ENCODE results near the gene HBB. TPM values are rescaled to one million over a fixed set of nuclear protein-coding genes. Genes with fewer than 3 reads are reported as not detected.

HBB gene
- total RNA-seq, 4 donors from 2014 or later = 1.1 to 2.0 TPM; not detected in 2

DNA sequence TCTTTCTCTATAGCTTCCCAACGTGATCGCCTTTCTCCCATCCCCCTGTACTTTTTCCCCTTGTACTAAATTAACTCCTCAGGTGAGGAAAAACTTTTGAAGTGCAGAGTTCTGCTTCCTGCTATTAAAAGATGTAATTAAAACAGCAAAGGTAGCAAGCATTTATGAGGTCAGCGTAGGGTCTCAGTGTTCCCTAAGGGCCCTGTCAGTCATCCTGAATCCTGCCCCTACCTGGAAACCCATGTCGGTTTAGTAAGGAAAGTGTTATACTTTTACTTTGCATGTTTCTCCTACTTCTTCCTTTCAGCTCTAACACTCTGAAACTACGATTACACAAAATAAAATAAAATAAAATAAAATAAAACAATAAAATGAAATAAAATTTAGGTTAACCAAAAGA is 1.3 kb upstream of the HBB start:
- Histone ChIP-seq H3K27ac (no peak overlapping the region), H3K4me1 (no peaks in the 10 kb centered on the region), H3K36me3 (no peaks in the 10 kb centered on the region), H3K4me3 (no peak overlapping the region), H3K27me3 (no peaks in the 10 kb centered on the region), H3K9me3 (no peaks in the 10 kb centered on the region)
- in situ Hi-C loops (cut with MboI; ENCODE audit: low pct_ligation_motif_present in 1 of 4, low pct_unique_long_range_greater_than_20kb in 1 of 4, low sequenced_read_pairs in 3 of 4) (no loop called here), intact Hi-C loops (cut with DNase I; ENCODE audit: low total_unique reads) (no loop called here)
- WGBS, 2 donors (ENCODE audit: low coverage in 1 of 2) = 58 to 59% methylated on average over 5 of the region's 5 CpGs
- TF ChIP-seq, protein P1, sequence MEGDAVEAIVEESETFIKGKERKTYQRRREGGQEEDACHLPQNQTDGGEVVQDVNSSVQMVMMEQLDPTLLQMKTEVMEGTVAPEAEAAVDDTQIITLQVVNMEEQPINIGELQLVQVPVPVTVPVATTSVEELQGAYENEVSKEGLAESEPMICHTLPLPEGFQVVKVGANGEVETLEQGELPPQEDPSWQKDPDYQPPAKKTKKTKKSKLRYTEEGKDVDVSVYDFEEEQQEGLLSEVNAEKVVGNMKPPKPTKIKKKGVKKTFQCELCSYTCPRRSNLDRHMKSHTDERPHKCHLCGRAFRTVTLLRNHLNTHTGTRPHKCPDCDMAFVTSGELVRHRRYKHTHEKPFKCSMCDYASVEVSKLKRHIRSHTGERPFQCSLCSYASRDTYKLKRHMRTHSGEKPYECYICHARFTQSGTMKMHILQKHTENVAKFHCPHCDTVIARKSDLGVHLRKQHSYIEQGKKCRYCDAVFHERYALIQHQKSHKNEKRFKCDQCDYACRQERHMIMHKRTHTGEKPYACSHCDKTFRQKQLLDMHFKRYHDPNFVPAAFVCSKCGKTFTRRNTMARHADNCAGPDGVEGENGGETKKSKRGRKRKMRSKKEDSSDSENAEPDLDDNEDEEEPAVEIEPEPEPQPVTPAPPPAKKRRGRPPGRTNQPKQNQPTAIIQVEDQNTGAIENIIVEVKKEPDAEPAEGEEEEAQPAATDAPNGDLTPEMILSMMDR (IDR thresholded peaks at IDR 0.05) = no peak
- TF ChIP-seq POLR2A (IDR thresholded peaks at IDR 0.05) (no peak), POLR2AphosphoS5 (IDR thresholded peaks at IDR 0.05) (no peak), EP300 (IDR thresholded peaks at IDR 0.05; ENCODE audit: low read depth) (no peak)
- DNase-seq = no peak

DNA sequence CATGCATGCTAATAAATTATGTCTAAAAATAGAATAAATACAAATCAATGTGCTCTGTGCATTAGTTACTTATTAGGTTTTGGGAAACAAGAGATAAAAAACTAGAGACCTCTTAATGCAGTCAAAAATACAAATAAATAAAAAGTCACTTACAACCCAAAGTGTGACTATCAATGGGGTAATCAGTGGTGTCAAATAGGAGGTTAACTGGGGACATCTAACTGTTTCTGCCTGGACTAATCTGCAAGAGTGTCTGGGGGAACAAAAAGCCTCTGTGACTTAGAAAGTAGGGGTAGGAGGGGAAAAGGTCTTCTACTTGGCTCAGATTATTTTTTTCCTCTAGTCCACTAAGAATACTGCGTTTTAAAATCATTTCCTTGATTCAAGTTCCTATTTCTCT is 810 bp upstream of the HBB start:
- TF ChIP-seq POLR2A (IDR thresholded peaks at IDR 0.05) (no peak), POLR2AphosphoS5 (IDR thresholded peaks at IDR 0.05) (no peak), EP300 (IDR thresholded peaks at IDR 0.05; ENCODE audit: low read depth) (no peak)
- TF ChIP-seq, protein P1 (IDR thresholded peaks at IDR 0.05) = no peak
- H3K27ac ChIP-seq = no peak overlapping the region
- intact Hi-C loops (cut with DNase I; ENCODE audit: low total_unique reads) (no loop called here), in situ Hi-C loops (cut with MboI; ENCODE audit: low pct_ligation_motif_present in 1 of 4, low pct_unique_long_range_greater_than_20kb in 1 of 4, low sequenced_read_pairs in 3 of 4) (no loop called here)
- no peaks in the 10 kb centered on the region for H3K36me3 ChIP-seq
- H3K4me3 ChIP-seq = no peak overlapping the region
- no peaks in the 10 kb centered on the region for H3K27me3 ChIP-seq
- no peaks in the 10 kb centered on the region for H3K9me3 ChIP-seq
- H3K4me1 ChIP-seq = no peaks in the 10 kb centered on the region
- no peak for DNase-seq
- WGBS, 2 donors (ENCODE audit: low coverage in 1 of 2) = 22 to 23% methylated on average over 1 of the region's 1 CpG

DNA sequence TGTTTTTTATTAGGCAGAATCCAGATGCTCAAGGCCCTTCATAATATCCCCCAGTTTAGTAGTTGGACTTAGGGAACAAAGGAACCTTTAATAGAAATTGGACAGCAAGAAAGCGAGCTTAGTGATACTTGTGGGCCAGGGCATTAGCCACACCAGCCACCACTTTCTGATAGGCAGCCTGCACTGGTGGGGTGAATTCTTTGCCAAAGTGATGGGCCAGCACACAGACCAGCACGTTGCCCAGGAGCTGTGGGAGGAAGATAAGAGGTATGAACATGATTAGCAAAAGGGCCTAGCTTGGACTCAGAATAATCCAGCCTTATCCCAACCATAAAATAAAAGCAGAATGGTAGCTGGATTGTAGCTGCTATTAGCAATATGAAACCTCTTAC is 1.4 kb downstream of the HBB start:
- no peaks in the 10 kb centered on the region for H3K36me3 ChIP-seq
- TF ChIP-seq EP300 (IDR thresholded peaks at IDR 0.05; ENCODE audit: low read depth) (no peak), POLR2AphosphoS5 (IDR thresholded peaks at IDR 0.05) (no peak), POLR2A (IDR thresholded peaks at IDR 0.05) (no peak)
- TF ChIP-seq, protein P1 (IDR thresholded peaks at IDR 0.05) = no peak
- intact Hi-C loops (cut with DNase I; ENCODE audit: low total_unique reads) (no loop called here), in situ Hi-C loops (cut with MboI; ENCODE audit: low pct_ligation_motif_present in 1 of 4, low pct_unique_long_range_greater_than_20kb in 1 of 4, low sequenced_read_pairs in 3 of 4) (no loop called here)
- 45 to 75% methylated on average over 1 to 2 of the region's 2 CpGs for WGBS, 2 donors (ENCODE audit: low coverage in 1 of 2)
- H3K27ac ChIP-seq = no peak overlapping the region
- no peak overlapping the region for H3K4me3 ChIP-seq
- no peak for DNase-seq
- no peaks in the 10 kb centered on the region for H3K4me1 ChIP-seq
- no peaks in the 10 kb centered on the region for H3K27me3 ChIP-seq
- H3K9me3 ChIP-seq = no peaks in the 10 kb centered on the region

DNA sequence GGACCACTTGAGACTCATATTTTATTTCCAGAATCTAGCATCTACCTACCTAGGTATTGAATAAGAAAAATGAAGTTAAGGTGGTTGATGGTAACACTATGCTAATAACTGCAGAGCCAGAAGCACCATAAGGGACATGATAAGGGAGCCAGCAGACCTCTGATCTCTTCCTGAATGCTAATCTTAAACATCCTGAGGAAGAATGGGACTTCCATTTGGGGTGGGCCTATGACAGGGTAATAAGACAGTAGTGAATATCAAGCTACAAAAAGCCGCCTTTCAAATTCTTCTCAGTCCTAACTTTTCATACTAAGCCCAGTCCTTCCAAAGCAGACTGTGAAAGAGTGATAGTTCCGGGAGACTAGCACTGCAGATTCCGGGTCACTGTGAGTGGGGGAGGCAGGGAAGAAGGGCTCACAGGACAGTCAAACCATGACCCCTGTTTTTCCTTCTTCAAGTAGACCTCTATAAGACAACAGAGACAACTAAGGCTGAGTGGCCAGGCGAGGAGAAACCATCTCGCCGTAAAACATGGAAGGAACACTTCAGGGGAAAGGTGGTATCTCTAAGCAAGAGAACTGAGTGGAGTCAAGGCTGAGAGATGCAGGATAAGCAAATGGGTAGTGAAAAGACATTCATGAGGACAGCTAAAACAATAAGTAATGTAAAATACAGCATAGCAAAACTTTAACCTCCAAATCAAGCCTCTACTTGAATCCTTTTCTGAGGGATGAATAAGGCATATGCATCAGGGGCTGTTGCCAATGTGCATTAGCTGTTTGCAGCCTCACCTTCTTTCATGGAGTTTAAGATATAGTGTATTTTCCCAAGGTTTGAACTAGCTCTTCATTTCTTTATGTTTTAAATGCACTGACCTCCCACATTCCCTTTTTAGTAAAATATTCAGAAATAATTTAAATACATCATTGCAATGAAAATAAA is 2.1 kb downstream of the HBB start:
- no peak for TF ChIP-seq EP300 (IDR thresholded peaks at IDR 0.05; ENCODE audit: low read depth)
- H3K27me3 ChIP-seq = no peaks in the 10 kb centered on the region
- 73% methylated on average over 6 of the region's 6 CpGs; no CpG with 5 or more reads in 1 of the 2 donors for WGBS, 2 donors (ENCODE audit: low coverage in 1 of 2)

More for the DNA sequence above, 2.1 kb downstream of the HBB start:
- Histone ChIP-seq H3K4me1 (no peaks in the 10 kb centered on the region), H3K36me3 (no peaks in the 10 kb centered on the region), H3K9me3 (no peaks in the 10 kb centered on the region), H3K27ac (no peak overlapping the region), H3K4me3 (no peak overlapping the region)
- in situ Hi-C loops (cut with MboI; ENCODE audit: low pct_ligation_motif_present in 1 of 4, low pct_unique_long_range_greater_than_20kb in 1 of 4, low sequenced_read_pairs in 3 of 4) (no loop called here), intact Hi-C loops (cut with DNase I; ENCODE audit: low total_unique reads) (no loop called here)
- DNase-seq = no peak

Measured in transverse colon (tissue), 4 donors.